HG02763 (cell line): Measurements from ENCODE around the gene HAND1.
A peak's percentile ranks its signal among the peaks of the same experiment; 100 is the strongest.

Source experiments
- ATAC-seq: cut with Tn5 transposase; IDR thresholded peaks from one replicate; pipeline ENCODE4 v1.9.1; 2021; ENCODE audit warnings: mild to moderate bottlenecking, moderate library complexity; ENCODE audit not compliant: unreplicated experiment

The HAND1 gene

DNA sequence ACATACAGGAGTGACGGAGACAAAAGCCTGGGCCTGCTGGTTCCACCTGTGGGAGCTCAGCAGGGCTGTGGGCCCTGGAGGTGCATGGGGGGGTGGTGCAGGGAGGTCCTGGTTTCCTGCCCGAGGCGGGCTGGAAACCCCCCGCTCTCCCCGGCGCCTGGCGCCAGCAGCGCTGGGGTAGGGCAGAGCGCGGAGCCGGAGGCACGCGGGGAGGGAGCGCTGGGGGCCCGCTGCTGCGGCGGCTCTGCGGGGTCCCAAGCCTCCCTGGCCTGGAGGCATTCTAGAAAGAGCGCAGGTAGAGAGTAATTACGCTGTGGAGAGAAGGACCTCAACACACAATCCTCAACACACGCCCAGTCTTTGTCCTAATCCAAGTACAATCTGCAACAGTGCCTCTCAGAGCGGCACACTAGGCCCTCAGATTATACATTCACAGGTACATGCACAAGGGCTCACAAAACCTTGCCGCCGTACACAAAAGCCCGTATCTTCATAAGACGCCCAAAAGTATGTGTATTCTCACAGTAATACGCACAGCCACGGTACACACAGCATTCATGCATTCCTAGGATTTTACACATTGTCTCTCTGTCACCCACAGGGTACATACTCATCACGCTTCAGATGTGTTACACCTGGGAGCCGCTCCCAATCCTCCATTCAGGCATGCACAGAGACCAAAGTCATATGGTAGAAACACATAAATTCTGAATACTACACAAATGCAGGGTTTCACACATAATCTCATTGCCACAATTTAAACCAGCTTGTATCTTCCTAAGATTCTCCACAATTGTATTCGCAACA, 2.1 kb upstream of the HAND1 start:
- no peak for ATAC-seq

DNA sequence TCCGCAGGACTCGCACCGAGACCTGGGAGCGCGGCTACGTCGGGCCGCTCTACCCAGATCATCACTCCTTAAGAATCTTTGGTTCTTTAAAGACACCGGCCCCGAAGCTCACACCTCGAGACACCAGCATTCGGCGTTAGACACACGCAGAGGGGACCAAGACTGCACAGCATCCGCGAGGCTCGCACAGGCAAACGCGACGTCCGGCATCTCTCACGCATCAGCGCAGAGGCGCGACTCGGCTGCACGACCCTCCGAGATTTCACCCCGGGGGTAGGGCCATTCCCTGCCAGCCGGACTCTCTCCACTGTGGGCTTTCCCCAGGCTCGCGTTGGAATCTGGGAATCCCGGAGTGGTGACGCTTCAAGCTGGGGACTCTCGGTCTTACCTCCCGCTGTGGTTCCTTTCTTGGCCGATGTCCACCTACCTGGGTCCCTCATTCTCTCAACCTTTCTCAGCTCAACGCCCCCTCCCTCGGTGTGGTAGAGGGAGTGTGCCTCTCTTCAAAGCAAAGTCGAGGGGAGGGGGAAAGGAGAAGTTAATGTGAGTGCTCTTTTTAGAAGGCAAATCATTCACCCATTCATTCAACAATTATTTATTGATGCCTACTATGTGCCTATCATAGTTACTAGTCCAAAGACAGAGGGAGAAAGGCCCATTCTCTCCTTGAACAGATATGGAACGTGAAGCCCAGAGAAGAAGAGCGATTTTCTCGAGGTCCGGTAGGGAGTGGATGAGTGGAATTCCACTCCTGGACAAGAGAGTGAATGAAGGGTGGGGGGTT, 1.3 kb upstream of the HAND1 start:
- ATAC-seq, result no peak

DNA sequence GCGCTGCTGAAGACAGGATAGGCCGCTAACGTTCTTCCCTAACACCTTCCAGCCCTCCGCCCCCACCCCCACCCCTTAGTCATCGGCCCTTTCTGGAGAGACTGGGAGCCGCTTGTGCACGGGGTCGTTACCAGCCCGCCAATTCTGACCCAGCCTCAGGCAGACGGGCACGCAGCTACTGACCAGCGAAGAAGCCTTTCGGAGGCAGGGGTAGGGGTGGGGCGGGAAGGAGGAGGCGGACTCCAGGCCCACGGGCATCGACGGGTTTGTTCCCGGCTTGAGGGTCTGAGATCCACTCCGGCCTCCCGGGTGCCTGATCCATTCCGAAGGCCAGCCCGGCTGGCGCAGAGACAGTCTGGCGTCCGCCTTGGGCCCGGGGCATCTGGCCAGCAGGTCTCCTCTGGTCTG, 729 bp upstream of the HAND1 start:
- no peak for ATAC-seq

DNA sequence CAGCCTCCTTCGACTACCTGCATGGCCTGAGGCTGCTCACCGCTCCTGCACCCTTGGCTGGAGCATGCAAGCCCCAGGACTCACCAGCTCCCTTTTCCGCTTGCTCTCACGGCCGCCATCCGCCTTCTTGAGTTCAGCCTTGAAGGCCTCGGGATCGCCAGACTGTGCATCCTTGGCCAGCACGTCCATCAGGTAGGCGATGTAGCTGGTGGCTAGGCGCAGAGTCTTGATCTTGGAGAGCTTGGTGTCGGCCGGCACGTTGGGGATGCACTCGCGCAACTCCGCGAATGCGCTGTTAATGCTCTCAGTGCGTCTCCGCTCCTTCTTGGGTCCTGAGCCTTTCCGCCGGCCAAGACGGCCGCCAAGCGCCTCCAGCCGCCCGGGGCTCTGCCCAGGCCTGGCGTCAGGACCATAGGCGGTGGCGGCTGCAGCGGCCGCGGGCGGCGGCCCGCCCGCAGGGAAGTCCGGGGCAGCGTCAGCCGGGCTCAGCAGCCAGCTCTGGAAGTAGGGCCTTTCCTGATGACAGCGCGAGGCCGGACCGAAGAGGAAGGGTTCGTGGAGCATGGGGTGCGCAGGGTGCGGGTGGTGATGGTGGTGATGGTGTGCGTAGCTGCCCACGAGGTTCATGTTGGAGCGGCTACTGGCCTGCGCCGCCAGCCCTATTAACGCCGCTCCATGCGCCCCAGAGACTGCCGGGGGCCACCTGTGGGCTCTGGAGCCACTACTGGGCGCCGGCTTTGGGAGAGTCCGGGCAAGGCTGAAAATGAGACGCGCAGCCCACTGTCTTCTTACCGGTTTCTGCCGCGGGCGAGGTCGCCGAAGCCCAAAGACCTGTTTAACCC, 424 bp downstream of the HAND1 start:
- no peak for ATAC-seq

GRCh38 chr5:154476354-154477205, 1.4 kb downstream of the HAND1 start:
- ATAC-seq, result no peak

DNA sequence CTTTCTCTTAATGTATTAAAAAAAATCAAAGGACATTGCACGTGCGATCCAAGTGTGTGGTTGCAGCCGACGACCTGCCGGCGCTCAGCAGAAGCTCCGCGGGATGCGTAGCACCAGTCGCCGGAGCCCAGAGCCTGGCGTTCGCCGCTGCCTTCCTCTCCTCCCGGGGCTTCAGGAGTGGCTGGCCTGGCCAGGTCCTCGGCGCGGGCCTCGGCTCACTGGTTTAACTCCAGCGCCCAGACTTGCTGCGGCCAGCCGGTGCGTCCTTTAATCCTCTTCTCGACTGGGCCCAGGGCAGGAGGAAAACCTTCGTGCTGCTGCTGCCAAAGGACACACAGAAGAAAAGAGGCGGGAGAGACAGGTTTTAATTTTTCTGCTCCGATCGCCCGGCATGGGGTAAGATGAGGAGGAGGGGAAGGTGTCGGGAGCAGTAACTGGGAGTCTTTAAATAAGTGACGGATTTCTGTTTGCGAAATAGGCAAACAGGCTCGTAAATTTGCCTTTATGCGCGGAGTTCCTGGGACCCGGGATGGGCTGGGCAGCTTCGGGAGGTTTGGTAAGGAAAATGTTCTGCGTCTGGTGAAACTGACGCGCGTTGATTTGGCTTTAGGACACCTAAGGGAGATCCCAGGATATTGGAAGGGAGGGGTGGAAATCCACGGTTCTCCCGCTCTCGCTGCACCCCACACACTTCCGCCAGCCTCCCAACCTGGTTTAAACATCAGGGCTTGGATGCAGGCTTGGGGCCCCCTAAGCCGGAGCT, 2.3 kb downstream of the HAND1 start:
- ATAC-seq, result no peak

DNA sequence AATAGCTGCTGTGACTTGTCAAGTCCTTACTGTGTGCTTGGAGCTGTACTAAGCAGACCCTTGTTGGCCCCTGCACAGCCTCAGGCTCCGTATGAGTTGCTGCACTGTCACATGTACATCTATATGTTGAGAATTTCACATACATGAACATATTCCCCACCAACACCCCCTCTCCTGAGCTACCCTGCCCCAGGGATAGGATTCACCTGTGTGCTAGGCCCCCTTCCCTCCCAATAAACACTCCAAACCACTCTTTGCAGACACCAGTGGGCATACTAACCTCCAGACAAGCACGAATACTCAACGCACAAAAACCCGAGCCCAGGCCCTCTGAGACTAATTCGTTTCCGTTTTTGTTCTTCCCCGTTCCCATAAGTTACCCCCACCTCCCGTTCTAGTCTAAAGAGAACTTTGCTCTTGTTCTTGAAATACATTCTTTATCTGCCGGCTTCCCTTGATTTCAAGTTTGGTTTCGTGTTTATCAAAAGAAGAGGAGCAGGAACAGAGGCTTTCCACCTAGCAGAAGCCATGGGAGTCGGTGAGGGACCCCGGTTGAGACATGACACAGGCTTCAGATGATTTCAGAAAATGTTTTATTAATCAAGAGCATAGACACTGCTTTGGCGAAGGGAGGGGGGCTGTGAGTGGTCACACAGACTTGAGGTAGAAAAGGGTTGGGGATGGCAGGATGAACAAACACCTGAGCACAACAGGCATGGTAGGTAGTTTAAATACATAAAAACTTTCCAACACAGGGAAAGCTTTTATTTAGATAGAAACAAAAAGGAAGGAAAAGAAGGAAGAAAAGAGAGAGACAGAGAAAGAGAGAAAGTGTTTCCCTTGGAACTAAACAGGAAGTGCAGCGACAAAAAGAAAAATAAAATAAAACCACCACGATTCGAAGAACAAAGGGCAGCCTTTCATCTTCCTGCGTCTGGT, 3.4 kb downstream of the HAND1 start:
- no peak for ATAC-seq

DNA sequence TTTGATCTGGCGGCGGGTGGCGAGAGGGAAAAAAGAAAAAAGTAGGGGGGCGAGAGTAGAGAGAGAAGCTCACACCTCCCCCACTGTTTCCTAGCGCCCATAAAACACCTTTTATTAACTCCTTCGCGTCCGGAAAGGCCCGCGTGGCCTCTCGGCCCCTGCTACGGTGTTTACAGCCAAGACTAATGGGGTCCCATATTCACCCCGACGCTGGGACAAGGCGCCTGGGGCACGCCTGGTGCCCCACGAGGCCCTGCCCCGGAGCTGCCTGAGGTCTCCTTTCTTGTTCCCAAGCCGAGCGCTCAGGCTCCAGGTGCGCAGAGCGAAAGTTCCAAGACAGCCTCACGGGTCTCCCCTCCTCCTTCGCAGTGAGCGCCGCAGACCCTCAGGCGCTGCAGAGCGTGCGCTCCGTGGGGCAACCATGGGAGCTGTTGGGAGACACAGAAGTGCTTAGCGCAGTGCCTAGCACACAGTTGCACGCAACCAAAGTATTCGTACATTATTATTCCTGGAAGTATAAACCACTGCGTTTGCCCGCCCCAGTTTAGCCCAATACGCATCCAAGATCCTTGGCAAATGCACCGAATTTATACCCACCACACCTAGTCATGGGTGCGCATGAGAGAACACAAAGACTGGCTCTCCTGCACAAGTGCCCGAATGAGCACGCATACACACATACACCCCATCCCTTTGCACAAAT, 4.3 kb downstream of the HAND1 start:
- no peak for ATAC-seq

GRCh38 chr5:154472871-154473580, 5.0 kb downstream of the HAND1 start:
- no peak for ATAC-seq

DNA sequence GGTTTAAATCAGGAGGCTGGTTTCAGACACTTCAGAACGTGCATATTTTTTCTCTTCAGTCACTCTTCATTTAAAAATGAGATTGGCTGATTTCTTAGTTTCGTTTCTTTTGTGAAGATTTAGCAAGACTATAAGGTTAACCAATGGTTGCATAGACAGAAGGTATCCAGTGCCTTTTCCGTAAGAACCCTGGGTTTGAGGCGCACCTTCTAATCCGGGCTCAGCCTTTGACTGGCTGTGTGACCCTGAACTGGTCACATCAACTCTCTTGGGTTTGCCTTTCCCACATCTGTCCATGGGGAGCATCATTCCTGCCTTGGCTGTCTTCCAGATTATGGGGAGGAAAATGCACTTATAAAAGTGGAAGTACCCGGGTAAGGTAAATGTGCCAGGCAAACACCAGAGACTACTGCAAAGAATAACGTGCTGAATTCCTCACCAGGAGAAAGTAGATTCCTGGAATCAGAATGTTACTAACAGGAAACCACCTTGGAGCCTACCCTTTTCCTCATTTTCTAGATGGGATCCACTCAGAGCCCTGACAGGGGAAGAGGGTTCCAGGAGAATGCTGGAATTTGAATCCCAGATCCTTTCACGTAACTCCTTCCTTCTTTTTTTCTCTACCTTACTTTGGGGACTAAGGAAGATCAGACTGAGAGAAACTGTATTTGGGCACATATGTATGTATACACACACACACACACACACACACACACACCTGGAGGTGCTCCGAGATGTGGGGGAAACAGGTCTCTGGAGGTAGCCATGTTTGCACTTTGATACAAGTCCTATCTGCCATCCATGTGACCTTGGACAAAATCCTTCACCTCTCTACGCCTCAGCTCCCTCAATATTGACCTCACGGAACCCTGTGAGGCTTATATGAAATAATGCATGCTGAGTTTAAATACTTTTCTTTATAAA, 6.8 kb downstream of the HAND1 start:
- ATAC-seq, result no peak

GRCh38 chr5:154470137-154470536, 7.9 kb downstream of the HAND1 start:
- ATAC-seq, result no peak

DNA sequence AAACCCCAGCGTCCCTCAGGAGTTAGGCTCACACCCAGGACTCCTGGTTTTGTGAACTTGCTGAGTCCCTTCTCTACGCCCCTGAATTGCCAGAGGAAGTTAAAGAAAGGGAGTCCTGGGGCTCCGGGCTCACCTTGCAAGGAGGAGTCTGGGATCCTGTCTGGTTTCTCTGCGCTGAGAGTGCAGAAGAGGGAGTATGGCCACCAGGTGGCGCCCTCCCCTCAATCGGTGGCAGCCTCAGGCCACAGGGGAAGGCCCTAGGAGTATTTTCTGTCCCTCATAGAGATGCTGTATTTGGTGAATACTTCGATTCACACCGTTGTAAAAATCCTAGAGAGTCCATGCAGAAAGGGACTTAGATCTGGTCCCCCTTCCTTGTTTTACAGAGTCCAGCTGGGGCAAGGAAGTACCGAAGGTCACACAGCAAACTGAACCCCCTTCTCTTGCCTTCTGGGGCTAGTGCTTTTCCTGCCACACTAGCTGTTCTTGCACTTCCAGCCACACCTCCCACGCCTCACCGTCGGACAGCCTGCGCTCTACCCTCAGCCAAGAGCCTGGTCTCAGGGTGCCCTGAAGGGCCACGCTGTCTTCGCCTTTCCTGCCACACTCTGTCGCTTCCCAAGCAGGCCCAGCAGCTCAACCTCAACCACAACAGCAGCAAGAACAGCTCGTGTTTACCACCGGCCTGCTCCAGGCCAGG, 10.2 kb downstream of the HAND1 start:
- ATAC-seq, result peak; percentile 89

DNA sequence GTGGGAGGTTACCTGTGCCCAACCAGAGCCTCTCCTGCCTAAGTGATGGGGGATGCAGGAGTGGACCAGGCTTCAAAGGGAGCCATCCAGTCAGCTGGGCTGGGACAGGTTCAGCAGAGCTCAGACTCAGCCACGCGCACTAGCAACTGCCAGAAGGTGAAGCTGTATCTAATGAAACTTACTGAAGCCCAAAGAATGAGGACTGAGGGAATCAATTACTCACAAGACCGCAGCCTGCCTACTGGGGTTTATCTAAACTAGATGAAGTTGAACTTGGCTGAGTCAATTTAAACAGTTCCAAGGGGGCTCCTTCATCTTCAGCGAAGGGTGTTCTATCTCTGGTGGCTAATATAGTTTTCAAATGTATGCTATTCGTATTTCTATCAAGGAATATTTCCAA, 11.4 kb downstream of the HAND1 start:
- ATAC-seq, result no peak

GRCh38 chr5:154466147-154466546, 11.9 kb downstream of the HAND1 start:
- ATAC-seq, result no peak

GRCh38 chr5:154465169-154465568, 12.9 kb downstream of the HAND1 start:
- no peak for ATAC-seq

GRCh38 chr5:154464438-154464837, 13.6 kb downstream of the HAND1 start:
- ATAC-seq, result no peak
